Islet precursor cell (in vitro differentiated cells): Measurements from ENCODE around the gene PARVB.

Experiments
- DNase-seq: peaks from one replicate; pipeline ENCODE4 v3.0.0-alpha.2; 2018

PARVB gene

GRCh38 chr22:44024288-44024921 is at the start of gene PARVB:
Gene PARVB, plus strand, starts transcription at chr22:44024302. Its CDS starts 38 bp downstream, at chr22:44024340.
- peak; percentile 57 for DNase-seq

- DNase-seq = peak; percentile 26
These were observed 49.1 kb upstream of the PARVB start for GRCh38 chr22:43975041-43975440.

- peak; percentile 50 for DNase-seq
These were observed 47.0 kb upstream of the PARVB start for GRCh38 chr22:43976861-43977795.

GRCh38 chr22:43978558-43978957 is 45.5 kb upstream of the PARVB start:
- peak; percentile 24 for DNase-seq

- DNase-seq = peak; percentile 38
These were observed 43.5 kb upstream of the PARVB start for GRCh38 chr22:43980579-43980978.

GRCh38 chr22:43980996-43981395 is 43.1 kb upstream of the PARVB start:
- DNase-seq = no peak

GRCh38 chr22:43983808-43984207 is 40.3 kb upstream of the PARVB start:
- peak; percentile 22 for DNase-seq

GRCh38 chr22:43985532-43985931 is 38.6 kb upstream of the PARVB start:
- DNase-seq = peak; percentile 18

- DNase-seq = no peak
These were observed 35.8 kb upstream of the PARVB start for GRCh38 chr22:43988116-43988820.

- DNase-seq = no peak
These were observed 35.1 kb upstream of the PARVB start for GRCh38 chr22:43988960-43989359.

GRCh38 chr22:43990044-43990443 is 34.1 kb upstream of the PARVB start:
- DNase-seq = no peak

- DNase-seq = no peak
These were observed 32.6 kb upstream of the PARVB start for GRCh38 chr22:43991316-43992020.

- no peak for DNase-seq
These were observed 31.7 kb upstream of the PARVB start for GRCh38 chr22:43992331-43992821.

- DNase-seq = peak; percentile 85
These were observed 30.9 kb upstream of the PARVB start for GRCh38 chr22:43993072-43993760.

GRCh38 chr22:43994006-43994405 is 30.1 kb upstream of the PARVB start:
- no peak for DNase-seq

GRCh38 chr22:43994416-43994815 is 29.7 kb upstream of the PARVB start:
- no peak for DNase-seq

- DNase-seq = no peak
These were observed 28.9 kb upstream of the PARVB start for GRCh38 chr22:43995057-43995685.

GRCh38 chr22:43995798-43996169 is 28.3 kb upstream of the PARVB start:
- no peak for DNase-seq

- no peak for DNase-seq
These were observed 27.7 kb upstream of the PARVB start for GRCh38 chr22:43996170-43996980.

GRCh38 chr22:43996981-43997265 is 27.2 kb upstream of the PARVB start:
- DNase-seq = no peak
